ENCODE measurements around the gene ZC2HC1C. TPM values are rescaled to one million over a fixed set of nuclear protein-coding genes. Genes with fewer than 3 reads are reported as not detected.

ZC2HC1C gene
- total and polyA plus RNA-seq, 9 of the 15 experiments (the other 6 are each of a cell fraction or from before 2014, with no cell fraction given) = 6.3 to 9.2 (median 7.7) TPM

GRCh38 chr14:75109877-75110276, 40.4 kb downstream of the ZC2HC1C start:
- FAIRE-seq (no peak), DNase-seq (ENCODE audit: extremely low read depth in 1 of 4, low spot score in 3 of 4) (no peak), ATAC-seq (no peak)
- no peak overlapping the region for H3K4me3 ChIP-seq
- ChIA-PET POLR2A (interaction anchor here (0.8 kb wide), 1 partner anchor 12 kb away, joined by 3 read pairs; no protein-coding TSS in a partner anchor), CTCF (ENCODE audit: low intra/inter-chr PET ratio) (no interaction called here)
- no peak overlapping the region for H3K4me2 ChIP-seq (ENCODE audit: insufficient read depth, low read length)
- no peaks in the 10 kb centered on the region for H3K27me3 ChIP-seq (ENCODE audit: control insufficient read depth in 2 of 2, insufficient read depth in 2 of 2, low read length in 2 of 2)
- H3K4me1 ChIP-seq (replicated peaks in 1 of 2; ENCODE audit: control insufficient read depth in 2 of 2, insufficient read depth in 2 of 2, low read length in 2 of 2) = no peaks in the 10 kb centered on the region
- no TSS peak for BruUV-seq (replicated peaks)
- H3K79me2 ChIP-seq (ENCODE audit: control insufficient read depth, insufficient read depth, low read length) = no peaks in the 10 kb centered on the region
- no peak overlapping the region for H3K27ac ChIP-seq (ENCODE audit: extremely low read depth, low read depth, low read length)
- no peaks in the 10 kb centered on the region for H3K9me3 ChIP-seq (replicated peaks; ENCODE audit: control insufficient read depth, insufficient read depth, low read depth, low read length)
- in situ Hi-C loops (cut with MboI) (no loop called here), intact Hi-C loops (cut with micrococcal nuclease) (no loop called here)
- H3K9me1 ChIP-seq (ENCODE audit: control insufficient read depth, insufficient read depth, low read length) = no peaks in the 10 kb centered on the region
- peaks cover 59% of the 10 kb centered on the region for H3K36me3 ChIP-seq (ENCODE audit: control insufficient read depth, insufficient read depth, low read length)
- no peaks in the 10 kb centered on the region for H4K20me1 ChIP-seq (replicated peaks; ENCODE audit: control insufficient read depth, insufficient read depth, low read length)
- H3K9ac ChIP-seq (ENCODE audit: insufficient read depth in 1 of 2, low read depth in 2 of 2, low read length in 2 of 2) = no peak overlapping the region
- WGBS (ENCODE audit: insufficient coverage, low coverage, missing lambda C conversion rate) = 36% methylated on average over 2 of the region's 2 CpGs
- H2AFZ ChIP-seq (ENCODE audit: low read depth, low read length) = no peak overlapping the region
- TF ChIP-seq ZNF764 (CRISPR knock-in tag; IDR thresholded peaks at IDR 0.05; ENCODE audit: low read depth) = no peak
- TF ChIP-seq BRD4 (IDR thresholded peaks at IDR 0.05) = no peak
- no peak for TF ChIP-seq RBFOX2 (IDR thresholded peaks at IDR 0.05; ENCODE audit: low read depth, low read length)
- TF ChIP-seq ZNF184 (CRISPR knock-in tag; IDR thresholded peaks at IDR 0.05) = no peak
- TF ChIP-seq DIDO1 (tag; IDR thresholded peaks at IDR 0.05; ENCODE audit: low read depth) = no peak
- no peak for TF ChIP-seq HES1 (IDR thresholded peaks at IDR 0.05; ENCODE audit: low read depth)
- no peak for TF ChIP-seq CHD7 (IDR thresholded peaks at IDR 0.05; ENCODE audit: low read depth, low read length)
- no peak for TF ChIP-seq FOXP4 (CRISPR knock-in tag; IDR thresholded peaks at IDR 0.05; ENCODE audit: borderline replicate concordance)
- TF ChIP-seq TBP (optimal IDR thresholded peaks at IDR 0.05; ENCODE audit: low read depth, low read length) = no peak

All from K562 (cell line).